Measurements from ENCODE around the gene LY9. TPM values are rescaled to one million over a fixed set of nuclear protein-coding genes. Genes with fewer than 3 reads are reported as not detected.
A peak's percentile ranks its signal among the peaks of the same experiment; 100 is the strongest.

Gene LY9
- total RNA-seq, 4 donors from 2014 or later, result 0.22 to 3.0 (median 1.9) TPM; not detected in 1

- TF ChIP-seq POLR2A (IDR thresholded peaks at IDR 0.05) (no peak), CTCF (IDR thresholded peaks at IDR 0.05) (no peak), EP300 (IDR thresholded peaks at IDR 0.05) (no peak)
- no peak overlapping the region for H3K27ac ChIP-seq
- no peaks in the 10 kb centered on the region for H3K9me3 ChIP-seq
- H3K36me3 ChIP-seq, result no peaks in the 10 kb centered on the region
- DNase-seq (ENCODE audit: low spot score in 2 of 2), result no peak
- no peak overlapping the region for H3K4me3 ChIP-seq
- no peaks in the 10 kb centered on the region for H3K27me3 ChIP-seq
- WGBS, 2 donors, result 74 to 77% methylated on average over 5 of the region's 5 CpGs
- no peaks in the 10 kb centered on the region for H3K4me1 ChIP-seq
Observed at GRCh38 chr1:160876311-160876710, 80.3 kb downstream of the LY9 start.

- H3K9me3 ChIP-seq, result no peaks in the 10 kb centered on the region
- no peaks in the 10 kb centered on the region for H3K27me3 ChIP-seq
- no peaks in the 10 kb centered on the region for H3K36me3 ChIP-seq
- DNase-seq (ENCODE audit: low spot score in 2 of 2), result no peak
- TF ChIP-seq POLR2A (IDR thresholded peaks at IDR 0.05), result no peak
- no peak for TF ChIP-seq EP300 (IDR thresholded peaks at IDR 0.05)
- TF ChIP-seq CTCF (IDR thresholded peaks at IDR 0.05), result peak in 2 of 5 experiments; percentile 10 to 19
- no peak overlapping the region for H3K27ac ChIP-seq
- H3K4me3 ChIP-seq, result no peak overlapping the region
- no peaks in the 10 kb centered on the region for H3K4me1 ChIP-seq
Observed at GRCh38 chr1:160877221-160877620, 81.2 kb downstream of the LY9 start.

Other genes with a start within 250 kb of the LY9 start
- 10 to 100 TPM in 1 of 4 donors, 1 to 10 TPM in 3; 2.4 to 12.0 (median 6.2) TPM for gene CD84, start 216.7 kb upstream of the LY9 start, total RNA-seq
- gene SLAMF1, start 149.1 kb upstream of the LY9 start, total RNA-seq, result 1 to 10 TPM in 1 of 4 donors, under 1 TPM in 1, not detected in 2; 0.39 to 1.3 TPM
- gene CD48, start 84.4 kb upstream of the LY9 start, total RNA-seq, result 1 to 10 TPM; 1.5 to 5.9 (median 2.0) TPM
- gene SLAMF7, start 56.9 kb upstream of the LY9 start, total RNA-seq, result under 1 TPM; 0.22 to 0.90 (median 0.51) TPM
- gene CD244, start 66.7 kb downstream of the LY9 start, total RNA-seq, result under 1 TPM in 3 of 4 donors, not detected in 1; 0.63 to 0.98 (median 0.90) TPM
- gene ITLN1, start 89.0 kb downstream of the LY9 start, total RNA-seq, result 1 to 10 TPM in 1 of 4 donors, under 1 TPM in 1, not detected in 2; 0.42 to 1.2 TPM
- gene ITLN2, start 158.6 kb downstream of the LY9 start, total RNA-seq, result not detected
- 10 to 100 TPM in 3 of 4 donors, 1 to 10 TPM in 1; 6.9 to 23.1 (median 14.9) TPM for gene F11R, start 225.0 kb downstream of the LY9 start, total RNA-seq
- gene TSTD1, start 242.8 kb downstream of the LY9 start, total RNA-seq, result 10 to 100 TPM; 15.7 to 46.9 (median 37.4) TPM
- gene USF1, start 249.8 kb downstream of the LY9 start, total RNA-seq, result 10 to 100 TPM; 59.4 to 66.1 (median 62.9) TPM

All from tibial nerve (tissue), 4 donors.